ENCODE measurements around the gene OR51E2. TPM values are rescaled to one million over a fixed set of nuclear protein-coding genes. Genes with fewer than 3 reads are reported as not detected.

The OR51E2 gene
- total RNA-seq = not detected in 2 replicates

GRCh38 chr11:4697585-4697984 lies at the start of gene OR51E2:
TSS of gene OR51E2 (minus strand) at chr11:4697853. CDS start at chr11:4682711, 15,142 bp downstream.

DNA sequence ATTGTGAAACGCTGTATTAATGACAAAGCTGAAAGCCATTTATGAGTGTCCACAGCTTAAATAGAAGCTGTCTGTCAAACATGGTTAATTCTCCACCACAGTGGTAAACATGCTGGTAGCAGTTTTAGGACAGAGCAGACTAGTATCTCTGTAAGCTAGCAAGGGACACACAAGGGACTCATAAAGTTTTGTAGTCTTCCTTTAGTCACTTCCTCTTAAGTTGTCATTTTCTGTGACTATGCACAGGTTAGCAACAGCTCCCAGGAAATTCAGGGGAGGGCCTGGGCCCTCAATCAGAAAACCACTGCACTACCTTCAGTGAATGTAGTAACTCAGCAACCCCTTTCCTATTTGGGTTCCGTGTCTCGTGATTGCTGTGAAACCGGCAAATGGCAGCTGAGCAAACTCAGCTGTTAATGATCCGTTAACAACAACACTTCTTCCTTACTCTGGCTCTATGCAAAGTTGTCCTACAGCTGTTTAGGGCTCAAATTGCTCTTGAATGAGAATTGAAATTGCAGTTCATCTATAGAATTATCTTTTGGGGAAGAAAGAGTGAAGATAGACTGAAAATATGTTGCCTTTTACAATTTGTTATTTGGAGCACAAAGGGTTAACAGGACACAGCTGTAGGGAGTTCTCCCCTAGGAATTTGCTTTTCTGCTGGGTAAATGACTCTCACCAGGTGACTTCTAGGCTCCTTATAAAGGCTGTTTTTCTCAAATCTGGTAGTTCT lies 6.6 kb upstream of the OR51E2 start, which contains the start of gene MMP26:
MMP26 (plus strand) TSS at position 731 of the 736 bp plus-strand sequence.

DNA sequence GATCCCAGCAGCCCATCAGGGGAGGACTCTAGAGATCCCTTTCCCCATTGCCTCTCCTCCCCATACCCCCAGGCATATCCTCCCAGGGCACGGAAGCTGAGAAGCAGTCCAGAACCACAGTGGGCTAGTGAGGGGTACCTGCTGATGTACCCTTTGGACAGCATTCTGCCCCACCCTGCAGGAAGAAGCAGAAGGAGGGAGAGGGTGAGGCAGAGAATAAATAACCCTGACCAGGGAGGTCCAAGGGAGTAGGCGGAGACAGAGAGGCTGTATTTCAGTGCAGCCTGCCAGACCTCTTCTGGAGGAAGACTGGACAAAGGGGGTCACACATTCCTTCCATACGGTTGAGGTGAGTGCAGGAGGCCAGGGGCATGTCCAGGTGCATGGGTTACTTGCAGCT lies 54.0 kb downstream of the OR51E2 start, which contains the start of gene OR51E1:
OR51E1 (plus strand) TSS at position 301 of the 400 bp plus-strand sequence. CDS start 8,545 bp downstream, outside the sequence.

GRCh38 chr11:4636962-4637661 lies 60.5 kb downstream of the OR51E2 start, which contains the start of gene OR51D1:
TSS of gene OR51D1 (plus strand) at chr11:4637477. CDS start at chr11:4639791, 2,314 bp downstream.

Other genes with a start within 250 kb of the OR51E2 start
- gene OR52K2, start 248.6 kb downstream of the OR51E2 start, total RNA-seq = not detected in 2 replicates
- gene OR52K1, start 215.2 kb downstream of the OR51E2 start, total RNA-seq = not detected in 2 replicates
- not detected in 2 replicates for gene OR52M1, start 152.7 kb downstream of the OR51E2 start, total RNA-seq
- gene OR52I2, start 116.1 kb downstream of the OR51E2 start, total RNA-seq = not detected in 2 replicates
- not detected in 2 replicates for gene OR52I1, start 103.8 kb downstream of the OR51E2 start, total RNA-seq
- gene TRIM68, start 89.6 kb downstream of the OR51E2 start, total RNA-seq = 9.9 and 12.5 TPM in 2 replicates
- gene OR51D1, start 60.4 kb downstream of the OR51E2 start, total RNA-seq = not detected in 2 replicates
- not detected in 2 replicates for gene OR51E1, start 53.9 kb downstream of the OR51E2 start, total RNA-seq
- gene MMP26, start 6.9 kb upstream of the OR51E2 start, total RNA-seq = not detected in 2 replicates
- gene OR51F1, start 72.1 kb upstream of the OR51E2 start, total RNA-seq = not detected in 2 replicates
- not detected in 2 replicates for gene OR52R1, start 106.5 kb upstream of the OR51E2 start, total RNA-seq
- gene OR51F2, start 123.5 kb upstream of the OR51E2 start, total RNA-seq = not detected in 2 replicates
- gene OR51S1, start 151.4 kb upstream of the OR51E2 start, total RNA-seq = not detected in 2 replicates
- gene OR51T1, start 184.0 kb upstream of the OR51E2 start, total RNA-seq = not detected in 2 replicates
- gene OR51A7, start 205.9 kb upstream of the OR51E2 start, total RNA-seq = not detected in 2 replicates
- not detected in 2 replicates for gene OR51G2, start 221.5 kb upstream of the OR51E2 start, total RNA-seq
- gene OR51G1, start 226.5 kb upstream of the OR51E2 start, total RNA-seq = not detected in 2 replicates
- gene OR51A4, start 249.8 kb upstream of the OR51E2 start, total RNA-seq = not detected in 2 replicates